HepG2 (cell line): ENCODE measurements around the gene DCAF7. TPM values are rescaled to one million over a fixed set of nuclear protein-coding genes. Genes with fewer than 3 reads are reported as not detected.

Experiments used
- DBP ChIP-seq: sonication (generic); formaldehyde crosslinking; IDR thresholded peaks from 2 replicates; pipeline ENCODE4 v1.4.0; 2020; ENCODE audit warnings: missing genetic modification reagents; ENCODE audit errors: not compliant biosample characterization
- EED ChIP-seq: sonication (generic); formaldehyde crosslinking; IDR thresholded peaks from 2 replicates; pipeline ENCODE4 v1.5.0; 2020; ENCODE audit warnings: mild to moderate bottlenecking, missing genetic modification reagents
- ELF1 ChIP-seq: sonication (generic); formaldehyde crosslinking; IDR thresholded peaks from 2 replicates; pipeline ENCODE4 v1.4.0; 2020; ENCODE audit warnings: missing genetic modification reagents
- GATAD2A ChIP-seq: IDR thresholded peaks from 2 replicates; pipeline ENCODE4 v1.6.1; 2016
- HES4 ChIP-seq: sonication (generic); formaldehyde crosslinking; IDR thresholded peaks from 2 replicates; pipeline ENCODE4 v1.9.0; 2021; ENCODE audit warnings: mild to moderate bottlenecking, missing genetic modification reagents, borderline replicate concordance
- HOXA3 ChIP-seq: sonication (generic); formaldehyde crosslinking; IDR thresholded peaks from 2 replicates; pipeline ENCODE4 v1.5.0; 2020; ENCODE audit warnings: missing genetic modification reagents
- KAT7 ChIP-seq: IDR thresholded peaks from 2 replicates; pipeline ENCODE4 v1.6.1; 2018; ENCODE audit warnings: borderline replicate concordance, missing compliant biosample characterization
- KDM5B ChIP-seq: sonication (generic); formaldehyde crosslinking; IDR thresholded peaks from 2 replicates; pipeline ENCODE4 v1.4.0; 2020; ENCODE audit warnings: missing genetic modification reagents, mild to moderate bottlenecking, borderline replicate concordance
- KMT2A ChIP-seq: sonication (generic); formaldehyde crosslinking; IDR thresholded peaks from 2 replicates; pipeline ENCODE4 v1.4.0; 2020; ENCODE audit warnings: missing genetic modification reagents
- MEIS1 ChIP-seq: sonication (generic); formaldehyde crosslinking; IDR thresholded peaks from 2 replicates; pipeline ENCODE4 v1.9.0; 2021; ENCODE audit warnings: mild to moderate bottlenecking, missing genetic modification reagents, moderate library complexity, borderline replicate concordance
- SKI ChIP-seq: fragments of 450-650 bp; IDR thresholded peaks from one replicate; pipeline ENCODE4 v1.6.1; 2018; ENCODE audit warnings: mild to moderate bottlenecking; ENCODE audit not compliant: partially characterized antibody
- SP140L ChIP-seq: sonication (generic); formaldehyde crosslinking; IDR thresholded peaks from 2 replicates; pipeline ENCODE4 v1.4.0; 2020; ENCODE audit warnings: missing genetic modification reagents, borderline replicate concordance
- SP5 ChIP-seq: IDR thresholded peaks from 2 replicates; pipeline ENCODE4 v1.6.1; 2016; ENCODE audit warnings: low read depth, borderline replicate concordance
- TBP ChIP-seq: sonication (generic); formaldehyde crosslinking; IDR thresholded peaks from 2 replicates; pipeline ENCODE4 v1.5.0; 2020; ENCODE audit warnings: missing genetic modification reagents
- TRIM24 ChIP-seq: sonication (generic); formaldehyde crosslinking; IDR thresholded peaks from 2 replicates; pipeline ENCODE4 v1.8.0; 2022; ENCODE audit warnings: mild to moderate bottlenecking, missing genetic modification reagents
- ZBTB3 ChIP-seq: sonication (generic); formaldehyde crosslinking; IDR thresholded peaks from 2 replicates; pipeline ENCODE4 v1.4.0; 2020; ENCODE audit warnings: low read depth, mild to moderate bottlenecking, moderate library complexity, missing genetic modification reagents, borderline replicate concordance
- ZGPAT ChIP-seq: IDR thresholded peaks from 2 replicates; pipeline ENCODE4 v1.6.1; 2016; ENCODE audit warnings: mild to moderate bottlenecking
- ZNF350 ChIP-seq: sonication (generic); formaldehyde crosslinking; IDR thresholded peaks from 2 replicates; pipeline ENCODE4 v1.4.0; 2020; ENCODE audit warnings: mild to moderate bottlenecking, low read depth, missing genetic modification reagents, borderline replicate concordance
- ZNF563 ChIP-seq: sonication (generic); formaldehyde crosslinking; IDR thresholded peaks from 2 replicates; pipeline ENCODE4 v1.8.0; 2022; ENCODE audit warnings: mild to moderate bottlenecking, moderate library complexity, missing genetic modification reagents
- ZNF687 ChIP-seq: sonication (generic); formaldehyde crosslinking; IDR thresholded peaks from 2 replicates; pipeline ENCODE4 v1.5.1; 2020; ENCODE audit warnings: mild to moderate bottlenecking, missing genetic modification reagents, moderate library complexity
- ZNF766 ChIP-seq: sonication (generic); formaldehyde crosslinking; IDR thresholded peaks from 2 replicates; pipeline ENCODE4 v1.5.0; 2020; ENCODE audit warnings: missing genetic modification reagents, borderline replicate concordance
- ZNF777 ChIP-seq: sonication (generic); formaldehyde crosslinking; IDR thresholded peaks from 2 replicates; pipeline ENCODE4 v1.4.0; 2020; ENCODE audit warnings: missing genetic modification reagents
- ZSCAN25 ChIP-seq: sonication (generic); formaldehyde crosslinking; IDR thresholded peaks from 2 replicates; pipeline ENCODE4 v1.8.0; 2022; ENCODE audit warnings: mild to moderate bottlenecking, missing genetic modification reagents
- polyA plus RNA-seq, 8 experiments: library from polyadenylated mRNA; depleted of rRNA in 3 of 8; stranded (reverse) in 7 of 8; unstranded in 1 of 8; fragments of >200 nt; fragmentation: Illumina TruSeq in 4 of 8; extraction: Trizol in 4 of 8; gene quantifications; 2 replicates each; pipeline versions ENCODE4 v1.2.1 to v1.2.3, GENCODE V29; 2011 to 2016; ENCODE audit warnings: low read depth in 4 of 8, missing spikeins in 1 of 8, mixed read lengths in 1 of 8; ENCODE audit not compliant: insufficient read depth in 1 of 8
- total RNA-seq, 5 experiments: library from RNA; depleted of rRNA; stranded (reverse); fragments of >200 nt; fragmentation: Illumina TruSeq; extraction: Trizol; gene quantifications; 2 replicates each; pipeline ENCODE4 v1.2.3, GENCODE V29; 2016; ENCODE audit warnings: low read depth in 1 of 5

Gene DCAF7
- total and polyA plus RNA-seq, 2 of the 13 experiments (the other 11 are each of a cell fraction or from before 2014, with no cell fraction given) = 55.2 to 73.4 TPM

- TF ChIP-seq ZNF687 (peak; percentile 96), ZBTB3 (CRISPR knock-in tag) (peak; percentile 91; the same call in 1 of the 2 replicates), ZNF563 (CRISPR knock-in tag) (0 out of 2 replicates have a peak, but pooled peaks have one; percentile 61), ZGPAT (CRISPR knock-in tag) (peak; percentile 92), MEIS1 (CRISPR knock-in tag) (peak; percentile 92), KAT7 (peak; percentile 71; the same call in 1 of the 2 replicates), SP5 (peak; percentile 79), HES4 (CRISPR knock-in tag) (no peak), TBP (CRISPR knock-in tag) (no peak), KMT2A (CRISPR knock-in tag) (no peak; the same call in 1 of the 2 replicates), ZNF777 (CRISPR knock-in tag) (no peak), SKI (peak; percentile 70), GATAD2A (CRISPR knock-in tag) (peak; percentile 97), ELF1 (CRISPR knock-in tag) (peak; percentile 78), ZNF350 (CRISPR knock-in tag) (peak; percentile 97), EED (CRISPR knock-in tag) (no peak), ZSCAN25 (CRISPR knock-in tag) (peak; percentile 85; the same call in 1 of the 2 replicates), DBP (CRISPR knock-in tag) (no peak), TRIM24 (0 out of 2 replicates have a peak, but pooled peaks have one; percentile 34), SP140L (CRISPR knock-in tag) (0 out of 2 replicates have a peak, but pooled peaks have one; percentile 53), KDM5B (CRISPR knock-in tag) (peak; percentile 25; the same call in 1 of the 2 replicates), HOXA3 (peak; percentile 68; the same call in 1 of the 2 replicates), ZNF766 (CRISPR knock-in tag) (no peak; the same call in 1 of the 2 replicates)
These were observed 19.0 kb upstream of the DCAF7 start (continued) for GRCh38 chr17:63531022-63531965.
